Liver (tissue), 9 donors: ENCODE data around the gene GPATCH2. TPM values are rescaled to one million over a fixed set of nuclear protein-coding genes. Genes with fewer than 3 reads are reported as not detected.

Experiments
- DNase-seq: peaks from one replicate; pipeline ENCODE4 v3.0.0-alpha.2; 2017; ENCODE audit warnings: low spot score
- H3K27ac ChIP-seq, 2 donors: one replicate each; pipeline ENCODE4 v1.7.0; 2013; ENCODE audit warnings: inconsistent platforms in 2 of 2, low read length in 2 of 2, control low read depth in 1 of 2, low read depth in 1 of 2, mild to moderate bottlenecking in 1 of 2
- H3K27me3 ChIP-seq, 4 donors: one replicate each; pipeline versions ENCODE4 v1.6.1 to v1.7.0; 2013; ENCODE audit warnings: low read length in 3 of 4, inconsistent platforms in 1 of 4, mild to moderate bottlenecking in 1 of 4, moderate library complexity in 1 of 4; ENCODE audit not compliant: control insufficient read depth in 4 of 4, insufficient read depth in 4 of 4
- H3K36me3 ChIP-seq, 4 donors: one replicate each; pipeline versions ENCODE4 v1.6.1 to v1.7.0; 2013; ENCODE audit warnings: low read length in 3 of 4, mild to moderate bottlenecking in 3 of 4, low read depth in 1 of 4, moderate library complexity in 1 of 4; ENCODE audit not compliant: control insufficient read depth in 4 of 4, insufficient read depth in 3 of 4
- H3K4me1 ChIP-seq, 4 donors: one replicate each; pipeline versions ENCODE4 v1.6.1 to v1.7.0; 2013; ENCODE audit warnings: low read length in 3 of 4, mild to moderate bottlenecking in 3 of 4, moderate library complexity in 1 of 4; ENCODE audit not compliant: control insufficient read depth in 4 of 4, insufficient read depth in 4 of 4
- H3K4me3 ChIP-seq, 3 donors: one replicate each; pipeline versions ENCODE4 v1.6.1 to v1.7.0; 2013; ENCODE audit warnings: low read length in 3 of 3, control low read depth in 1 of 3, low read depth in 1 of 3, mild to moderate bottlenecking in 1 of 3
- H3K9ac ChIP-seq, 2 donors: one replicate each; pipeline ENCODE4 v1.7.0; 2013; ENCODE audit warnings: low read length in 2 of 2, mild to moderate bottlenecking in 2 of 2, moderate library complexity in 2 of 2, control low read depth in 1 of 2, low read depth in 1 of 2
- H3K9me3 ChIP-seq, 4 donors: one replicate each; pipeline versions ENCODE4 v1.6.1 to v1.7.0; 2013; ENCODE audit warnings: low read length in 3 of 4; ENCODE audit not compliant: control insufficient read depth in 4 of 4
- EGR1 ChIP-seq, 2 donors: IDR thresholded peaks; 2 replicates each; pipeline ENCODE4 v1.6.1; 2016 to 2018; ENCODE audit warnings: antibody characterized with exemption in 2 of 2, low read depth in 2 of 2
- FOXA1 ChIP-seq: IDR thresholded peaks from 2 replicates; pipeline ENCODE4 v1.6.1; 2016; ENCODE audit warnings: antibody characterized with exemption
- FOXA2 ChIP-seq: IDR thresholded peaks from 2 replicates; pipeline ENCODE4 v1.6.1; 2016; ENCODE audit warnings: antibody characterized with exemption
- HNF4A ChIP-seq, 2 donors: conservative IDR thresholded peaks; 2 replicates each; pipeline ENCODE4 v1.6.1; 2016; ENCODE audit warnings: antibody characterized with exemption in 2 of 2, mild to moderate bottlenecking in 2 of 2
- HNF4G ChIP-seq: IDR thresholded peaks from 2 replicates; pipeline ENCODE4 v1.6.1; 2016; ENCODE audit warnings: antibody characterized with exemption
- JUND ChIP-seq, 2 donors: IDR thresholded peaks; 2 replicates each; pipeline ENCODE4 v1.6.1; 2016; ENCODE audit warnings: antibody characterized with exemption in 2 of 2
- NR2F2 ChIP-seq: IDR thresholded peaks from 2 replicates; pipeline ENCODE4 v1.6.1; 2016; ENCODE audit warnings: antibody characterized with exemption
- RAD21 ChIP-seq, 2 donors: IDR thresholded peaks; 2 replicates each; pipeline ENCODE4 v1.6.1; 2016; ENCODE audit warnings: antibody characterized with exemption in 2 of 2, mild to moderate bottlenecking in 2 of 2
- REST ChIP-seq: IDR thresholded peaks from 2 replicates; pipeline ENCODE4 v1.6.1; 2016; ENCODE audit warnings: antibody characterized with exemption, mild to moderate bottlenecking
- SP1 ChIP-seq: IDR thresholded peaks from 2 replicates; pipeline ENCODE4 v1.6.1; 2018; ENCODE audit warnings: antibody characterized with exemption, mild to moderate bottlenecking
- TAF1 ChIP-seq: conservative IDR thresholded peaks from 2 replicates; pipeline ENCODE4 v1.6.1; 2016; ENCODE audit warnings: antibody characterized with exemption, mild to moderate bottlenecking
- WGBS: extraction: QIAGEN DNeasy Blood & Tissue Kit; methylation state at CpG from one replicate; pipeline ENCODE4 v1.1.7; 2013; 5-methylcytosine and 5-hydroxymethylcytosine counted together
- polyA plus RNA-seq, 2 donors: library from polyadenylated mRNA; stranded (reverse) in 1 of 2; unstranded in 1 of 2; fragments of 200-250 nt in 1 of 2; fragments of >200 nt in 1 of 2; fragmentation: Nextera tagmentation in 1 of 2; extraction: Ambion mirVana in 1 of 2; gene quantifications; one replicate each; pipeline versions ENCODE4 v1.2.1 to v1.2.3, GENCODE V29; 2013 to 2015
- total RNA-seq, 2 donors: library from RNA; depleted of rRNA; stranded (reverse); fragments of >200 nt; gene quantifications; one replicate each; pipeline ENCODE4 v1.2.3, GENCODE V29; 2014
- TF ChIP-seq, protein P1 (sequence below): IDR thresholded peaks from 2 replicates; pipeline ENCODE4 v1.6.1; 2016; ENCODE audit warnings: antibody characterized with exemption
- TF ChIP-seq, protein P2 (sequence below): IDR thresholded peaks from 2 replicates; pipeline ENCODE4 v1.6.1; 2016; ENCODE audit warnings: antibody characterized with exemption
- TF ChIP-seq, protein P3 (sequence below): fragments of 150-350 bp; IDR thresholded peaks from 2 replicates; pipeline ENCODE4 v1.5.1; 2017; ENCODE audit warnings: improper control_type of control experiment, low read depth, low read length; ENCODE audit not compliant: missing input control
- TF ChIP-seq, protein P4 (sequence below): IDR thresholded peaks from 2 replicates; pipeline ENCODE4 v1.6.1; 2016; ENCODE audit warnings: antibody characterized with exemption
- donor health status: healthy.
- donor health status: healthy.
- donor health status: healthy.
- donor health status: healthy.
- donor health status: healthy.

The GPATCH2 gene
- total and polyA plus RNA-seq, 4 donors = 1.6 to 11.2 (median 5.8) TPM

DNA sequence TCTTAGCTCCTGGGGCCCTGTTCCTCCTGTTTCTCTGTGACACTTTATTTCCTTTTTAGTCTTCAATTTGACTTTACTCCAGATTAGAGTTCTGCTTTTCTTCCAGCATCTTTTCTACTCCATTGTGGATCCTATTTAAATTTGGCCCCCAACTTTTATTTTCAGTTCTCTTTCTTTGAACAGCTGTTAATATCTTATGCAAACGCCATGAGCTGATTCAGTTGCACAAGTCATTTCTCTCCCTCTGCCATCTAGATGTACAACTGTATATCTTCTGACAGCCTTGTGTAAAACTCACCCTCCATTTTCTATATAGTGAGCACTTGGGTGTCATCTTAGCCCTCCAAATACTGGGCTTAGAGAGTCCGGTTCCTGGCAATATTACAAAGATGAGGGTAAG is 42.5 kb upstream of the GPATCH2 start (continued):
- TF ChIP-seq, protein P1, sequence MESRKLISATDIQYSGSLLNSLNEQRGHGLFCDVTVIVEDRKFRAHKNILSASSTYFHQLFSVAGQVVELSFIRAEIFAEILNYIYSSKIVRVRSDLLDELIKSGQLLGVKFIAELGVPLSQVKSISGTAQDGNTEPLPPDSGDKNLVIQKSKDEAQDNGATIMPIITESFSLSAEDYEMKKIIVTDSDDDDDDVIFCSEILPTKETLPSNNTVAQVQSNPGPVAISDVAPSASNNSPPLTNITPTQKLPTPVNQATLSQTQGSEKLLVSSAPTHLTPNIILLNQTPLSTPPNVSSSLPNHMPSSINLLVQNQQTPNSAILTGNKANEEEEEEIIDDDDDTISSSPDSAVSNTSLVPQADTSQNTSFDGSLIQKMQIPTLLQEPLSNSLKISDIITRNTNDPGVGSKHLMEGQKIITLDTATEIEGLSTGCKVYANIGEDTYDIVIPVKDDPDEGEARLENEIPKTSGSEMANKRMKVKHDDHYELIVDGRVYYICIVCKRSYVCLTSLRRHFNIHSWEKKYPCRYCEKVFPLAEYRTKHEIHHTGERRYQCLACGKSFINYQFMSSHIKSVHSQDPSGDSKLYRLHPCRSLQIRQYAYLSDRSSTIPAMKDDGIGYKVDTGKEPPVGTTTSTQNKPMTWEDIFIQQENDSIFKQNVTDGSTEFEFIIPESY = no peak

DNA sequence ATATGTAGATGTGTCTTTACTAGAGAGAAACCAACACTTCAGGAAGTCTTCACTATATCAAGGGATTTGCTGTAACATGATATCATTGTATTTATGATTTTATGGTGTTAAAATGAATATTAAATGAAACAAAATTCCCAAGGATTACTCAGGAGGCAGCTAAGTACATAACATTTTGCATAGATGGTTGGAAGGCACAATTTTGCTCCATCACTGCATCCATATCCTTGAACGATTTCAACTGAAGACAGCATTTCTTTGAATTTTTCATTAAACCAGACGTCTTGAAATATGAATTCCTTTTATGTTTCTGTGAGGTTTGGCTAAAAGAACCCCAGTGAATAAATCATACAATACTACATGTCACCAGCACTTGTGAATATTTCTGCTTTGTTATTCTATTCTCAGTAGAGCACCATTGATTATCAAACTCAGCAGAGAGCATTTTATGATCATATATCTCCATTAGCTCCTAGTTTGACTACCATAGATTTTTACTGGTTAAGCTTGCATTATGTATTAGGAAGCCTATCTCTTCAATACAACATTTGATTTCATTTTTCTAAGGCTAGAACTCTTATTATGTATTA is 37.6 kb upstream of the GPATCH2 start:
- DNase-seq = no peak
- Histone ChIP-seq H3K9me3 (no peaks in the 10 kb centered on the region), H3K4me1 (no peaks in the 10 kb centered on the region), H3K27me3 (no peaks in the 10 kb centered on the region), H3K36me3 (no peaks in the 10 kb centered on the region), H3K9ac (no peak overlapping the region), H3K27ac (no peak overlapping the region), H3K4me3 (no peak overlapping the region)
- 55% methylated on average over 2 of the region's 2 CpGs for WGBS
- TF ChIP-seq TAF1 = no peak
- no peak for TF ChIP-seq FOXA1
- TF ChIP-seq, protein P2, sequence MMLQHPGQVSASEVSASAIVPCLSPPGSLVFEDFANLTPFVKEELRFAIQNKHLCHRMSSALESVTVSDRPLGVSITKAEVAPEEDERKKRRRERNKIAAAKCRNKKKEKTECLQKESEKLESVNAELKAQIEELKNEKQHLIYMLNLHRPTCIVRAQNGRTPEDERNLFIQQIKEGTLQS = no peak
- no peak for TF ChIP-seq JUND (IDR thresholded peaks at IDR 0.05)
- no peak for TF ChIP-seq REST
- TF ChIP-seq FOXA2 = no peak
- TF ChIP-seq, protein P1 = no peak
- TF ChIP-seq NR2F2 = no peak
- no peak for TF ChIP-seq HNF4A (conservative IDR thresholded peaks at IDR 0.05)
- TF ChIP-seq SP1 = no peak
- no peak for TF ChIP-seq EGR1 (IDR thresholded peaks at IDR 0.05; ENCODE audit: low read depth in 2 of 2)
- TF ChIP-seq, protein P3, sequence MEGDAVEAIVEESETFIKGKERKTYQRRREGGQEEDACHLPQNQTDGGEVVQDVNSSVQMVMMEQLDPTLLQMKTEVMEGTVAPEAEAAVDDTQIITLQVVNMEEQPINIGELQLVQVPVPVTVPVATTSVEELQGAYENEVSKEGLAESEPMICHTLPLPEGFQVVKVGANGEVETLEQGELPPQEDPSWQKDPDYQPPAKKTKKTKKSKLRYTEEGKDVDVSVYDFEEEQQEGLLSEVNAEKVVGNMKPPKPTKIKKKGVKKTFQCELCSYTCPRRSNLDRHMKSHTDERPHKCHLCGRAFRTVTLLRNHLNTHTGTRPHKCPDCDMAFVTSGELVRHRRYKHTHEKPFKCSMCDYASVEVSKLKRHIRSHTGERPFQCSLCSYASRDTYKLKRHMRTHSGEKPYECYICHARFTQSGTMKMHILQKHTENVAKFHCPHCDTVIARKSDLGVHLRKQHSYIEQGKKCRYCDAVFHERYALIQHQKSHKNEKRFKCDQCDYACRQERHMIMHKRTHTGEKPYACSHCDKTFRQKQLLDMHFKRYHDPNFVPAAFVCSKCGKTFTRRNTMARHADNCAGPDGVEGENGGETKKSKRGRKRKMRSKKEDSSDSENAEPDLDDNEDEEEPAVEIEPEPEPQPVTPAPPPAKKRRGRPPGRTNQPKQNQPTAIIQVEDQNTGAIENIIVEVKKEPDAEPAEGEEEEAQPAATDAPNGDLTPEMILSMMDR = no peak
- TF ChIP-seq HNF4G = no peak
- TF ChIP-seq, protein P4, sequence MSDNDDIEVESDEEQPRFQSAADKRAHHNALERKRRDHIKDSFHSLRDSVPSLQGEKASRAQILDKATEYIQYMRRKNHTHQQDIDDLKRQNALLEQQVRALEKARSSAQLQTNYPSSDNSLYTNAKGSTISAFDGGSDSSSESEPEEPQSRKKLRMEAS = no peak
- TF ChIP-seq RAD21 (IDR thresholded peaks at IDR 0.05) = no peak
